GM19351 (cell line): ENCODE measurements around the gene ITFG2.
A peak's percentile ranks its signal among the peaks of the same experiment; 100 is the strongest.

Experiments
- ATAC-seq: cut with Tn5 transposase; IDR thresholded peaks from one replicate; pipeline ENCODE4 v1.9.1; 2021; ENCODE audit warnings: mild to moderate bottlenecking, moderate library complexity; ENCODE audit not compliant: unreplicated experiment

Gene ITFG2

GRCh38 chr12:2794736-2795289 is 17.7 kb upstream of the ITFG2 start, which contains the start of gene FKBP4:
Gene FKBP4 (plus strand): TSS chr12:2794970. CDS start chr12:2795140, 170 bp downstream.
- ATAC-seq, result peak; percentile 81

DNA sequence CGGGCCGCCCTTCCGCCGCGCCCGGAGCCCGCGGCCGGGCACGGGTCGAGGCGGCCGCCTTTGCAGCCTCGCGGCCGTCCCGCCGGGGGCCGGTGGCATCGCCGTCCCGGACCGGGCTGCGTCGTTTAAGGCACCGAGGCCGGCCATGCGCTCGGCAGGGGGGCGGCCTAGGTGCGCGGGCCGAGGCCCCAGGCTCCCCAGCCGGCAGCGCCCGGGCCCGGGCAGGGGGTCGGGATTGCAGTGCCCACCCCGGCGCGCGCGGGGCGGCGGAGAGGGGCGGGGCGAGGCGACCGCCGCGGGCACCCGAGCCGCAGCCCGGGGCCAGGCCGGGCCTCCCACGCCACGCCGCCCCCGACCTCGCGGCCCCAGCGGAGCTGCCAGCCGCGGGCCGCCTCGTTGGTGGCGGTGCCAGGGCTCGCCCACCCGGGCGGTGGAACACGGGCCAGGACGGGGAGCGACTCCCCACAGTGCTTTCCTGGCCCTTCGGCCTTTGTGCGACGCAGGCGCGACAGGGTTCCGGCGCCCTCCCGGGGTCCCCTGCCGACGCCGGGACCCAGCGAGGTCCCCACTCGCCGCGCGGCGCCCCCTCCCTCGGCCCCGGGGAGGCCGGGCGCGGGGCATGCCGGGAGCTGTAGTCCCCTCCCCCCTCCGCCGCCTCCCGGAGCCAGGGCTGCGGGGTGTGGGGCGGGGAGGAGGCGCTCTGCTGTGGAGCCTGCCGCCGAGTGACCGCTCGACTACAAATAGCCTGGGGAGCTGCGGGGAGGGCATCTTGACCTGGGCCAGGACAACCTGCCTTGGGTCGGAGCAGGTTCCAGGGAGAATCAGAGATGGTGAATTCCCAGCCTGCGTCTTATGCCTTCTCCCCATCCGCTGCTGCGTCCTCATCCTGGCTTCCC is 16.9 kb upstream of the ITFG2 start:
- ATAC-seq, result peak; percentile 69

DNA sequence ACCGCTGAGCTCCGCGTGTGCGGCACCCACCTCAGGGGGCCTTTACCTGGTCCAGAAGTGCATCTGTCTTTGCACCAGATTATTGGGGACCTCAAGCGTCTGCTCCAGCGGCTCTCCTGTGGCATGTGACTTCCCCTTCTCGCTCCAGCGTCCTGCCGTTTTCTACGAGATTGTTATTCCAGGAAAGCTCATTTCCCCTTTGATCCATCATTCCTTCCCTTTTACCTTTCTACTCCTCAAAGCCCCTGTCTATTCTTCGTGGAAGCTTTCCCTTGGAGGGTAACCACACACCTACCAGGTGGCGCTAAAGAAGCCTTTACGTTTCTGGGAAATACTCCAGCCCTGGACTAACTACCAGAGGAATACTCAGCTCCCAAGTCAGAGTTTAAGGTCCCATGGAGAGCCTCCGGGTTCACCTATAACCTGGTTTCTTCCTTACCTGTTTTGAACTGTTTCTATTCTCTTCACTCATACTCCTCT is 16.2 kb upstream of the ITFG2 start:
- peak; percentile 16 for ATAC-seq

DNA sequence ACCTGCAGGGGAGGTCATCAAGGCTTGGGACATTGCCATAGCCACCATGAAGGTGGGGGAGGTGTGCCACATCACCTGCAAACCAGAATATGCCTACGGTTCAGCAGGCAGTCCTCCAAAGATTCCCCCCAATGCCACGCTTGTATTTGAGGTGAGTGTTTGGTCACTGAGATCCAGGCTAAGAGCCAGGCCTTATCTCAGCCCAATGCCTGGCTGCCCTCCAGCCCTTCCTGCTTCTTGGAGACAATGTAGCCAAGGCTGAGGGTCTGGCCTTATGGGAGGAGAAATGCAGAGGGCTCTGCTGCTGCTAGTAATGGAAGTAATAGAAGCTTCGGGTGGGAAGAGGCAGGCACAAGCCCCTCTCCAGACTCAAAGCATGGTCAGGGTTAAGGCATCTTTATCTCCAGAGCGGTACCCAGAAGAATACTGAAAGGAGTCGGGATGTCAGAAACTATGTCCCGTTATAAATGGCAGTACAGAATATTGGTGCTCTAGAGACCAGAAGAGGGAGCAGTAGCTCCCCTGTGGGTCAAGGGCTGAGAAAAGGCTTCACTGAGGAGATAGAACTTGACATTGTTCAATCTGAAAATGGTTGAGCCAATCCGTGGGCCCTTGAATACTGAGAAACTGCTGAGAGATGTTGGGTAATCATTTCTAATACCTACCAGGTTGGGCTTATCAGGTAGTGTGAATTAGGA is 14.6 kb upstream of the ITFG2 start:
- ATAC-seq, result no peak

DNA sequence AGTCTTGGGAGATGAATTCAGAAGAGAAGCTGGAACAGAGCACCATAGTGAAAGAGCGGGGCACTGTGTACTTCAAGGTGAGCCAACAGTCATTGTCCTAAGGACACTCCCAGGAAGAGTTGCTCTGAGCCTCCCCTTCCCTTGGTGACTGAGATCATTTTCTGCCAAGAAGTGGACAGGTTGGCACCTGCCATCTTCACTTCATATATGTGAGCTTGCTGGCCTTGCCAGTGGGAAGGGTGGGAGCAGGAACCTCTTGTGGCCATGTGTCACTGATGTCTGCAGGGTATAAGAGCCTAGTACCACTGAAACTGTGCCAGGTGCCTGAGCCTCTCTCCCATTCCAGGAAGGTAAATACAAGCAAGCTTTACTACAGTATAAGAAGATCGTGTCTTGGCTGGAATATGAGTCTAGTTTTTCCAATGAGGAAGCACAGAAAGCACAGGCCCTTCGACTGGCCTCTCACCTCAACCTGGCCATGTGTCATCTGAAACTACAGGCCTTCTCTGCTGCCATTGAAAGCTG is 12.4 kb upstream of the ITFG2 start:
- no peak for ATAC-seq

DNA sequence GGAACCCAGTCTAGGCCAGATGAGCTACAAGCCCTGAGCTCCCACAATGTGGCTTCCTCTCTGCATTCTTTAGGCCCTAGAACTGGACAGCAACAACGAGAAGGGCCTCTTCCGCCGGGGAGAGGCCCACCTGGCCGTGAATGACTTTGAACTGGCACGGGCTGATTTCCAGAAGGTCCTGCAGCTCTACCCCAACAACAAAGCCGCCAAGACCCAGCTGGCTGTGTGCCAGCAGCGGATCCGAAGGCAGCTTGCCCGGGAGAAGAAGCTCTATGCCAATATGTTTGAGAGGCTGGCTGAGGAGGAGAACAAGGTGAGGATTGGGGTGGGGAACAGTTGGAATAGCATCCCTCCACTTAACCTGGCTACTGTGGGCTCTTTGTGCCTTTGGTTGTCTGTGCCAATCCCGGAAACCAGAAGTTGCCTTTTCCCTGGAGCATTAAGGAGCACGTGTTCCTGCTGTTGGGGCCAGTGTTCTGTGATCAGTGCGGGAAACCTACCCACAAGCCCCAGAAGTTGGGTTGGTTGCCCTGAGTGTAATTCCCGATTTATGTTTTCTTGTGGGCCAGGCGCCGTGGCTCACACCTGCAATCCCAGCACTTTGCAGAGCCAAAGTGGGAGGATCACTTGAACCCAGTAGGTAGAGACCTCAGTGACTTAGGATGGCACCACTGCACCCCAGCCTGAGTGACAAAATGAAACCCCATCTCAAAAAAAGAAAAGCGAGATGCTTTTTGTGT is 11.3 kb upstream of the ITFG2 start:
- ATAC-seq, result no peak

GRCh38 chr12:2803635-2804392 is 8.7 kb upstream of the ITFG2 start:
- no peak for ATAC-seq

GRCh38 chr12:2804393-2805142 is 7.9 kb upstream of the ITFG2 start:
- ATAC-seq, result no peak

DNA sequence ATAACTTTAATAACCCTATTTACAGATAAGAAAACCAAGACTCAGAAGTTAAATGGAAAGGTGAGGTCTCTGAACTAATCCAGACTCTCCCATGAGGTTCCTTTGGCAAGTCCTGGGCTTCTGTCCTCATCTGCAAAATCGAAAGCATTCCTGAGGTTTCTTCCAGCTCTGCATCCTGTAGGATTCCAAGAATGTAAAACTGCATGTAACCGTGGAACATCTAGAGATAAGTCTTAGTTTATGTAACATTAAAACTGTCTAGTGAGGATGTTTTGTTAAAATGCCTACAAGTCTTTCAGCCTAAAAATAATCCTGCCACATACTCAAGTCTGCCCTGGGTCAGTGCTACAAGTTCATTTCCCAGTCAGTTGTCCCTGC is 7.3 kb upstream of the ITFG2 start:
- ATAC-seq, result no peak

- ATAC-seq, result no peak
Measured at GRCh38 chr12:2806700-2807099, 5.8 kb upstream of the ITFG2 start.

DNA sequence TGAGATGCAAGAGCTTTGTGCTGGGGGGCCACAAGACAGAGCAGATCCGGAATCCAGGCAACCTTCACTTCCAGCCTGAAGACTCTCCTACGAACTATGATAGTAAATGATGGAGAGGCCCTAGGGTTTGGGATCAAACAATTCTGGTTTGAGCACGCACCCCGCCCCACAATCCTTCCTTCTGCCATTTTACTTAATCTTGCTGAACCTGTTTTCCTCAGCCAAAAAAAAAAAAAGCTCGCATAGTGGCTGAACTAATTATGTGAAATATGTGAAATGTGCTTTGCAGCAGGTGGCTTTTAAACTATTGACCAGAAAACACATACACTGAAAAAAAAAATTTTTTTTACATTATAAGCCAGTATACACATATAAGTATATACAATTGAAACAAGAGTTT is 667 bp upstream of the ITFG2 start:
- no peak for ATAC-seq

DNA sequence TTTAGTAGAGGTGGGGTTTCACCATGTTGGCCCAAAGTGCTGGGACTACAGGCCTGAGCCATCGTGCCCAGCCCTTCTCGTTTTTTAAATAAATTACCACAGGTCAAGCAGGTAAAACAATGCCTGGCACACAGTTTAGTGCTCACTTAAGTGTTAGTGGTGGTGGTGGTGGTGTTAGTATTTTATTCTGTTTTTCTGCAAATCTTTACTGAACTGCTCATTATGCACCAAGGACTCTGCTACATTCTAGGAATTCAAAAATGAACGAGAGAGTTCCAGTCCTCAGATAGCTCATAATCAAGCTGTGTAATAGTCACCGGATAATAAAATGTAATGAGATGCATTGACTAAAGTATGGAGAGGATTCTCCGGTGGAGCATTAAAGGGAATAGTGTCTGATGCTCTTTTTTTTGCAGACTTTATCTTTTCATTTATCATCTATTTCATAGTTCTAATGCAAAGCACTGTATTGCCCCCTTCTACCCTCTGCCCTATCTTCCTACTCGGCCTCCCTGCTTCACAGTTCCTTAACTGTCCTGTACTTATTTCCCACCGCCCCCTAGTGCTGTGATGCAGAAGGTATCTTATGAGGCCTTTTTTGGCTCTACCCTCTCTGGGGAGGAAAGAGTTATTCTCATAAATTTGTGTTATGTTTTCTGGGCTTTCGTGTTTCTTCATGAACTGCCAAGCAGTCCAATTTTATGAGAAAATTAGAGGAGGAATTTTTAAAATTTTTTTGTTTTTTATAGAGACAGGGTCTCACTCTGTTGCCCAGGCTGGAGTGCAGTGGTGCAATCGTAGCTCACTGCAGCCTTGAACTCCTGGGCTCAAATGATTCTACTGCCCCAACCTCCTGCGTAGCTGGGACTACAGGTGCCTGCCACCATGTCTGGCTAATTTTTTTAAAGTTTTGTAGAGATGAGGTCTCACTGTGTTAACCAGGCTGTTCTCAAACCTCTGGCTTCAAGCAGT is 1.0 kb downstream of the ITFG2 start:
- peak; percentile 40 for ATAC-seq

GRCh38 chr12:2819810-2820209 is 7.3 kb downstream of the ITFG2 start:
- ATAC-seq, result no peak

DNA sequence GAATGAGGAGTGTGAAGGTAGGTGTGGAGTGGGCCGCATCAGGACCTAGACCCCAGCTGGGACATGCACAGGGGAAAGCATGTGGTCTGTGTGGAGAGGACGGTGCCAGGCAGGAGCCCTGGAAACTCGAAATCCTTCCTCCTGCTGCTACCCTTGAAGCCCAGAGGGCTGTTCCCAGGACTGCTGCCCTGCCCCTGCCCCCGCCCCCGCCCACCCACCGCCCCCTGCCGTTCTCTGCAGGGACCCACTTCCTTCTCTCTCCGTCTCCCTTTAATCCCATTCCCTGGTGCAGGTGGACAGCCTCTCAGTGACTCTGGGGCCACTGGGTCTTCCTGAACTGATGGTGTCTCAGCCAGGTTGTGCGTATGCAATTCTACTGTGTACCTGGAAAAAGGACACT is 8.0 kb downstream of the ITFG2 start:
- no peak for ATAC-seq

GRCh38 chr12:2823483-2823882 is 11.0 kb downstream of the ITFG2 start:
- no peak for ATAC-seq

GRCh38 chr12:2824541-2824940 is 12.1 kb downstream of the ITFG2 start:
- no peak for ATAC-seq

- ATAC-seq, result no peak
Measured at GRCh38 chr12:2825132-2825531, 12.7 kb downstream of the ITFG2 start.

DNA sequence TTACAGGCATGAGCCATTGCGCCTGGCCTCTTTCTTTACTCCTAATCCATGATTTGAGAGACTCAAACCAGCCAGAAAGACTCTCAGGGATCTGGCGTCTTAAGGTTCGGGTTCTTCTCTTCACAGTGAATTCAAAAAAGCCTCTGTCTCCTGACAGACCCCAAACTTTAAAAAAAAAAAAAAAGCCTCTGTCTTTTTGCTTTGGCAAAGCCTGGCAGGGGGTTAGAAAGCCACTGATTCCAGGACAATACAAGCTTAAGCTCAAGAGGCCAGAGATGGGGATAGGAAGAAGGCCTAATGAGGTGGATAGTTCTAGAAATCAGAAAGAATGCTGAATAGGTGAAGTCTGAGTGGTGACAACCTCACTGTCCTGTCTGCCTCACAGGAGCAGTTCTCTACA is 13.6 kb downstream of the ITFG2 start:
- ATAC-seq, result no peak
